CD4-positive, CD25-positive, alpha-beta regulatory T cell (primary cell): ENCODE data around the gene RBP5. TPM values are rescaled to one million over a fixed set of nuclear protein-coding genes. Genes with fewer than 3 reads are reported as not detected.
A peak's percentile ranks its signal among the peaks of the same experiment; 100 is the strongest.

Source experiments
- ATAC-seq, 2 donors: fragments of 150-1000 bp; cut with Tn5 transposase; one replicate each; pipeline ENCODE4 v1.10.0; 2021; ENCODE audit warnings: low read depth in 2 of 2, moderate number of reproducible peaks in 2 of 2, moderate library complexity in 1 of 2
- DNase-seq, 3 donors: peaks; one replicate each; pipeline versions ENCODE4 v3.0.0 to v3.0.0-alpha.2; 2012 to 2022; ENCODE audit warnings: mixed read lengths in 1 of 3
- H3K27ac ChIP-seq: one replicate; pipeline ENCODE4 v1.7.0; 2013; ENCODE audit warnings: mild to moderate bottlenecking, low read length; ENCODE audit not compliant: insufficient read depth, poor library complexity, severe bottlenecking
- H3K27me3 ChIP-seq: one replicate; pipeline ENCODE4 v1.7.0; 2013; ENCODE audit warnings: low read length; ENCODE audit not compliant: control insufficient read depth, insufficient read depth
- H3K36me3 ChIP-seq: one replicate; pipeline ENCODE4 v1.7.0; 2013; ENCODE audit warnings: mild to moderate bottlenecking, low read length, moderate library complexity; ENCODE audit not compliant: control insufficient read depth, insufficient read depth
- H3K4me1 ChIP-seq: 2 replicates; pipeline ENCODE4 v1.7.0; 2013; ENCODE audit warnings: mild to moderate bottlenecking, low read length; ENCODE audit not compliant: insufficient read depth, control insufficient read depth, poor library complexity, severe bottlenecking
- H3K4me3 ChIP-seq: one replicate; pipeline ENCODE4 v1.7.0; 2013; ENCODE audit warnings: low read depth, mild to moderate bottlenecking, low read length, moderate library complexity
- H3K9me3 ChIP-seq, 2 experiments: 1 replicate in 1 of 2; 2 replicates in 1 of 2; pipeline ENCODE4 v1.7.0; 2013; ENCODE audit warnings: low read length in 2 of 2, mild to moderate bottlenecking in 1 of 2, moderate library complexity in 1 of 2; ENCODE audit not compliant: control insufficient read depth in 2 of 2
- H3K27ac Mint-ChIP-seq, 3 donors: one replicate each; pipeline ENCODE4 v1.8.0; 2020 to 2022; ENCODE audit warnings: mild to moderate bottlenecking in 3 of 3, mixed read lengths in 3 of 3, moderate library complexity in 2 of 3
- H3K27me3 Mint-ChIP-seq: one replicate; pipeline ENCODE4 v1.8.0; 2022; ENCODE audit warnings: mild to moderate bottlenecking, mixed read lengths
- H3K36me3 Mint-ChIP-seq: one replicate; pipeline ENCODE4 v1.8.0; 2020; ENCODE audit warnings: mixed read lengths
- H3K4me1 Mint-ChIP-seq, 4 donors: one replicate each; pipeline ENCODE4 v1.8.0; 2020 to 2022; ENCODE audit warnings: mixed read lengths in 4 of 4, mild to moderate bottlenecking in 1 of 4
- H3K4me3 Mint-ChIP-seq, 4 donors: one replicate each; pipeline ENCODE4 v1.8.0; 2020 to 2022; ENCODE audit warnings: mild to moderate bottlenecking in 4 of 4, mixed read lengths in 4 of 4, moderate library complexity in 3 of 4
- H3K9me3 Mint-ChIP-seq, 7 donors: one replicate each; pipeline ENCODE4 v1.8.0; 2020 to 2022; ENCODE audit warnings: mixed read lengths in 7 of 7, mild to moderate bottlenecking in 3 of 7, moderate library complexity in 2 of 7
- polyA plus RNA-seq, 4 donors: library from polyadenylated mRNA; unstranded; fragments of 300-500 nt; fragmentation: Illumina TruSeq; gene quantifications; one replicate each; pipeline ENCODE4 v1.2.3, GENCODE V29; 2021
- total RNA-seq: library from RNA; stranded (reverse); gene quantifications from one replicate; pipeline ENCODE4 v1.2.3, GENCODE V29; 2022

Gene RBP5
- total and polyA plus RNA-seq, 5 donors from 2014 or later, result not detected

- no peaks in the 10 kb centered on the region for H3K27me3 ChIP-seq
- no peaks in the 10 kb centered on the region for H3K36me3 ChIP-seq
- no peak for ATAC-seq
- Mint-ChIP-seq H3K36me3 (peaks cover 3% of the 10 kb centered on the region), H3K4me1 (peaks cover 0 to 19% (median 3%) of the 10 kb centered on the region in 4 donors), H3K27ac (no peak overlapping the region), H3K27me3 (peaks cover 7% of the 10 kb centered on the region), H3K4me3 (no peak overlapping the region), H3K9me3 (no peaks in the 10 kb centered on the region)
- no peak overlapping the region for H3K4me3 ChIP-seq
- H3K27ac ChIP-seq, result no peak overlapping the region
- no peak for DNase-seq
- H3K9me3 ChIP-seq, result no peaks in the 10 kb centered on the region
- peaks cover 8% of the 10 kb centered on the region for H3K4me1 ChIP-seq
Measured at GRCh38 chr12:7089196-7089871, 39.4 kb downstream of the RBP5 start.

DNA sequence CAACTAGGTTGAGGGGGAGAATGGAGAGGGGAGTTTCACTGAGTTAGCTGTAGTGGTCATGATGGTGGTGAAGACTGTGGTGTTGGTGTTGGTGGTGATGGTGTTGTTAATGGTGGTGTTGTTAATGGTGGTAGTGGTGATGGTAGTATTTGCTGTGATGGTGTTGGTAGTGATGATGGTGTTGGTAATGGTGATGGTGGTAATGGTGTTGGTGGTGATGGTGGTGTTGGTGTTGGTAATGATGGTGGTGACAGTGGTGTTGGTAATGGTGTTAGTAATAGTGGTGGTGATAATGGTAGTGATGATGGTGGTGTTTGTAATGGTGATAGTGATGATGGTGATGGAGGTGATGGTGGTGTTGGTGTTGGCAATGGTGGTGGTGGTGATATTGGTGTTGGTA lies 45.6 kb downstream of the RBP5 start:
- H3K4me1 ChIP-seq, result no peaks in the 10 kb centered on the region
- H3K36me3 Mint-ChIP-seq, result peaks cover 11% of the 10 kb centered on the region
- peaks cover 0 to 4% (median 1%) of the 10 kb centered on the region in 7 donors for H3K9me3 Mint-ChIP-seq
- H3K4me1 Mint-ChIP-seq, result peaks cover 0 to 6% (median 0%) of the 10 kb centered on the region in 4 donors
- no peak overlapping the region for H3K27ac ChIP-seq
- no peaks in the 10 kb centered on the region for H3K36me3 ChIP-seq
- DNase-seq, result no peak
- no peak for ATAC-seq
- H3K27ac Mint-ChIP-seq, result peak overlapping the region in 1 of 3 donors; percentile 13
- peaks cover 5% of the 10 kb centered on the region for H3K27me3 Mint-ChIP-seq
- H3K4me3 ChIP-seq, result no peak overlapping the region
- H3K27me3 ChIP-seq, result no peaks in the 10 kb centered on the region
- no peak overlapping the region for H3K4me3 Mint-ChIP-seq
- no peaks in the 10 kb centered on the region for H3K9me3 ChIP-seq

DNA sequence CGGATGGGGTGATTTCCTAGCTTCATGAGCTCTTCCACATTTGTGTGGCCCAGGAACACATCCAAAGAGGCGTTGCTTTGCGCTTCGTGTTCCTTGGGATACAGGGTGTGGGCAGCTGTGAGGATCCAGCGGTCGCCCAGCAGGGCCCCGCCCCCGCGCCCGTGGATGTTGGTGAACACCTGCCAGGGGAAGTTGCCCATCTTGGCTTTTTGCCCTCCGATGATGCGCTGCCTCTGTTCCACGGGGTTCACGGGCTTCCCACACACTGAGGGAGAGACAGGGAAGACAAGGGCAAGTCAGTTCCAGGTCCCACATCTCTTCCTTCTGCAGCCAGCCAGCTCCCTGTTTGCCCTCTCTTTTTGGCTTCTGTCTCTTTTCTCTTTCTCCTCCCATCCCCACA lies 47.7 kb downstream of the RBP5 start:
- ATAC-seq (no peak), DNase-seq (no peak)
- H3K27ac Mint-ChIP-seq, result no peak overlapping the region
- H3K36me3 Mint-ChIP-seq, result peaks cover 11% of the 10 kb centered on the region
- no peaks in the 10 kb centered on the region for H3K4me1 ChIP-seq
- H3K27me3 Mint-ChIP-seq, result peaks cover 11% of the 10 kb centered on the region
- no peaks in the 10 kb centered on the region for H3K27me3 ChIP-seq
- no peaks in the 10 kb centered on the region for H3K36me3 ChIP-seq
- H3K27ac ChIP-seq, result no peak overlapping the region
- H3K9me3 Mint-ChIP-seq, result peaks cover 0 to 4% (median 1%) of the 10 kb centered on the region in 7 donors
- H3K4me3 ChIP-seq, result no peak overlapping the region
- no peak overlapping the region for H3K4me3 Mint-ChIP-seq
- no peaks in the 10 kb centered on the region for H3K9me3 ChIP-seq
- peaks cover 0 to 6% (median 0%) of the 10 kb centered on the region in 4 donors for H3K4me1 Mint-ChIP-seq

GRCh38 chr12:7079826-7080125 lies 48.9 kb downstream of the RBP5 start:
- Mint-ChIP-seq H3K9me3 (peaks cover 0 to 4% (median 1%) of the 10 kb centered on the region in 7 donors), H3K4me3 (no peak overlapping the region), H3K4me1 (peaks cover 0 to 6% (median 1%) of the 10 kb centered on the region in 4 donors), H3K27me3 (peaks cover 11% of the 10 kb centered on the region), H3K27ac (no peak overlapping the region), H3K36me3 (peaks cover 11% of the 10 kb centered on the region)
- Histone ChIP-seq H3K4me1 (no peaks in the 10 kb centered on the region), H3K27me3 (no peaks in the 10 kb centered on the region), H3K4me3 (no peak overlapping the region), H3K9me3 (no peaks in the 10 kb centered on the region), H3K27ac (no peak overlapping the region), H3K36me3 (no peaks in the 10 kb centered on the region)
- no peak for DNase-seq
- ATAC-seq, result no peak

DNA sequence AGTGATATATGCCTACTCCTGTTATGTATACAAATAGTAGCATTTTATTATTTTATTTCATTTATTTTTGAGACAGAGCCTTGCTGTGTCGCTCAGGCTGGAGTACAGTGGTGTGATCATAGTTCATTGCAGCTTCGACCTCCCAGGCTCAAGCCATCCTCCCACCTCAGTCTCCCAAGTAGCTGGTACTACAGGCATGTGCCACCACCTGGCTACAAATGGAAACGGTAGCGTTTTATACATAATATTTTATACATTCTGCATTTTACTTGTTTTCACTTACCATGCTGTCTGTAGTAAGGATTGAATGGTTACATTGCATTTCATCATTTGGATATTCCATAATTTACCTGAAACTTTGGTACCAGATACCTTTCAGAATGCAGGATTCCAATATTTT lies 50.5 kb downstream of the RBP5 start:
- peaks cover 20% of the 10 kb centered on the region for H3K27me3 Mint-ChIP-seq

GRCh38 chr12:7076493-7076892 lies 52.2 kb downstream of the RBP5 start:
- H3K27ac ChIP-seq, result no peak overlapping the region
- peaks cover 7% of the 10 kb centered on the region for H3K27me3 ChIP-seq
- DNase-seq, result no peak
- no peak overlapping the region for H3K4me3 Mint-ChIP-seq
- H3K4me1 Mint-ChIP-seq, result peaks cover 0 to 2% (median 0%) of the 10 kb centered on the region in 4 donors
- no peaks in the 10 kb centered on the region for H3K36me3 ChIP-seq
- H3K27ac Mint-ChIP-seq, result no peak overlapping the region
- H3K36me3 Mint-ChIP-seq, result no peaks in the 10 kb centered on the region
- H3K9me3 ChIP-seq, result no peaks in the 10 kb centered on the region
- no peak overlapping the region for H3K4me3 ChIP-seq
- peaks cover 35% of the 10 kb centered on the region for H3K27me3 Mint-ChIP-seq
- no peak for ATAC-seq
- H3K9me3 Mint-ChIP-seq, result peaks cover 0 to 2% (median 0%) of the 10 kb centered on the region in 7 donors
- H3K4me1 ChIP-seq, result no peaks in the 10 kb centered on the region

More for the DNA sequence above, 50.5 kb downstream of the RBP5 start:
- H3K4me3 ChIP-seq, result no peak overlapping the region
- no peak for DNase-seq
- no peak overlapping the region for H3K4me3 Mint-ChIP-seq
- no peaks in the 10 kb centered on the region for H3K9me3 ChIP-seq
- no peaks in the 10 kb centered on the region for H3K27me3 ChIP-seq
- no peak overlapping the region for H3K27ac ChIP-seq
- no peaks in the 10 kb centered on the region for H3K36me3 ChIP-seq
- H3K9me3 Mint-ChIP-seq, result peaks cover 0 to 3% (median under 1%) of the 10 kb centered on the region in 7 donors
- H3K4me1 ChIP-seq, result no peaks in the 10 kb centered on the region
- peaks cover 0 to 3% (median 1%) of the 10 kb centered on the region in 4 donors for H3K4me1 Mint-ChIP-seq
- peaks cover 8% of the 10 kb centered on the region for H3K36me3 Mint-ChIP-seq
- no peak for ATAC-seq
- H3K27ac Mint-ChIP-seq, result no peak overlapping the region

GRCh38 chr12:7075939-7076338 lies 52.8 kb downstream of the RBP5 start:
- H3K4me1 Mint-ChIP-seq, result peaks cover 0 to 2% (median 0%) of the 10 kb centered on the region in 4 donors
- H3K4me1 ChIP-seq, result no peaks in the 10 kb centered on the region
- H3K27me3 ChIP-seq, result peaks cover 7% of the 10 kb centered on the region
- no peaks in the 10 kb centered on the region for H3K36me3 Mint-ChIP-seq
- peaks cover 35% of the 10 kb centered on the region for H3K27me3 Mint-ChIP-seq
- H3K9me3 ChIP-seq, result no peaks in the 10 kb centered on the region
- no peak overlapping the region for H3K4me3 ChIP-seq
- H3K27ac Mint-ChIP-seq, result no peak overlapping the region
- H3K9me3 Mint-ChIP-seq, result peaks cover 0 to 2% (median 0%) of the 10 kb centered on the region in 7 donors
- H3K4me3 Mint-ChIP-seq, result no peak overlapping the region
- no peak overlapping the region for H3K27ac ChIP-seq
- ATAC-seq (no peak), DNase-seq (no peak)
- no peaks in the 10 kb centered on the region for H3K36me3 ChIP-seq

GRCh38 chr12:7075518-7075917 lies 53.2 kb downstream of the RBP5 start:
- H3K27me3 Mint-ChIP-seq, result peaks cover 35% of the 10 kb centered on the region
- H3K9me3 Mint-ChIP-seq, result peaks cover 0 to 2% (median 0%) of the 10 kb centered on the region in 7 donors
- no peak overlapping the region for H3K27ac Mint-ChIP-seq
- DNase-seq, result no peak
- H3K27me3 ChIP-seq, result peaks cover 7% of the 10 kb centered on the region
- ATAC-seq, result no peak
- H3K4me3 Mint-ChIP-seq, result no peak overlapping the region
- no peaks in the 10 kb centered on the region for H3K9me3 ChIP-seq
- no peak overlapping the region for H3K4me3 ChIP-seq
- no peak overlapping the region for H3K27ac ChIP-seq
- no peaks in the 10 kb centered on the region for H3K36me3 ChIP-seq
- no peaks in the 10 kb centered on the region for H3K4me1 ChIP-seq
- no peaks in the 10 kb centered on the region for H3K36me3 Mint-ChIP-seq
- peaks cover 0 to 2% (median 0%) of the 10 kb centered on the region in 4 donors for H3K4me1 Mint-ChIP-seq
